NCI-H524 (cell line): ENCODE data around the gene ATRIP.
A peak's percentile ranks its signal among the peaks of the same experiment; 100 is the strongest.
"Not testable (repeated sequence)": the region's sequence is repeated elsewhere in the genome, so short reads cannot be mapped to it uniquely, and the experiment has no call there.

ENCODE experiments used
- DNase-seq, 2 experiments: peaks; one replicate each; lab custom pipeline; 2025; lab: John Stamatoyannopoulos, UW

ATRIP gene

DNA sequence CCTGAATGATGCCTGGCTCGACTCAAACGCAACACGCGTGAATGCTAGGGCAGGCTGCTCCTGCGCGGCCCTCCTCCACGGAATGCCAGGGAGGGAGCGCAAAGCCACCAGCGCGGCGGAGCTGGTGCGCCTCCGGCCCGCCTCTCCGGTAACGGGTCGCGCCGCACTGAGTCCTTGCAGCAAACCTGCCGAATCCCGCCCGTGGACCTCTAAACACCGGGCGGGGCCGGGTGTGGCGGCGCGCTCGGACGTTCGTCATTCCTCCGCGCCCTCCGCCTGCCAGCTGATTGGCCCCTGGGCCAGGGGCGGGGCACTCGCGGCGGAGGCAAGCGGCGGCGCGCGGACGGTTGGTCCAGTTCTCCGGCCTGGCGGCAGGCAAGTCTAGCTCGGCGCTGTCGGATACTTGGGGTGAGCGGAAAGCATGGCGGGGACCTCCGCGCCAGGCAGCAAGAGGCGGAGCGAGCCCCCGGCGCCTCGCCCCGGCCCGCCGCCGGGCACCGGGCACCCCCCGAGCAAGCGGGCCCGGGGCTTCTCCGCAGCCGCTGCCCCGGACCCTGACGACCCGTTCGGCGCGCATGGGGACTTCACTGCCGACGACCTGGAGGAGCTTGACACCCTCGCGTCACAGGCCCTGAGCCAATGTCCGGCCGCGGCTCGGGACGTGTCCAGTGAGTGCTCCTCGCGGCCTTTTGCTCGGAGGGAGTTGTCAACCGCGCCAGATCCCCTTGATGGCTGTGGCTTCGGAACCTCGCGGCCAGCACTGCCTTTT is at the start of gene ATRIP:
TSS of gene ATRIP (plus strand) at position 313 of the 769 bp plus-strand sequence. CDS start at position 422, 109 bp downstream.
- peak; percentile 52 to 75 for DNase-seq

- DNase-seq, result no peak
These were observed 48.5 kb upstream of the ATRIP start for GRCh38 chr3:48397767-48398681.

GRCh38 chr3:48398701-48399386 is 47.7 kb upstream of the ATRIP start:
- no peak for DNase-seq

GRCh38 chr3:48399387-48400172 is 47.0 kb upstream of the ATRIP start:
- peak in 1 of 2 experiments; percentile 41 for DNase-seq

DNA sequence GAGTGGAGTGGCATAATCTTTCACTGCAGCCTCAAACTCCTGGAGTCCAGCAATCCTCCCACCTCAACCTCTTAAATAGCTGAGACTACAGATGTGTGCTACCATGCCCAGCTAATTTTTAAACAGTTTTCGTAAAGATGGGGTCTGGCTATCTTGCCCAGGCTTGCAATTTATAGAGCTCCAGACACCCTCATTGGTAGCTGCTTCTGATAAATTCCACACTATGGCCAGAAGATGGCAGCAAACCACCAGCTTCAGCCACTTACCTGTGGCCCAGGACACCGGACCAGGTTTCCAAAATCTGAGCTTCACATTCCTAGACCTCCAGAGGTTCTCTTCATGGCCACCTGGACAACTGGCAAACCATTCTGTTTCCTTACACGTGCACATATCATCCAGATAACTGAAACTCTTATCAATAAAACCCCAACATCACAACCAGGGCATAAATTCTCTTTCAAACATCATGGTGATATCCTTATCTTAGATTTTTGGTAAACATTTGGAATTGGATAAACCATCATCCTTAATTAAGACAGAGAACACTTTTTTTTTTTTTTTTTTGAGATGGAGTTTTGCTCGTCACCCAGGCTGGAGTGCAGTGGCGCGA is 45.6 kb upstream of the ATRIP start:
- DNase-seq, result peak; percentile 41 to 56

- not testable (repeated sequence) for DNase-seq
These were observed 45.1 kb upstream of the ATRIP start for GRCh38 chr3:48401434-48401901.

- DNase-seq, result no peak
These were observed 44.2 kb upstream of the ATRIP start for GRCh38 chr3:48402281-48402732.

DNA sequence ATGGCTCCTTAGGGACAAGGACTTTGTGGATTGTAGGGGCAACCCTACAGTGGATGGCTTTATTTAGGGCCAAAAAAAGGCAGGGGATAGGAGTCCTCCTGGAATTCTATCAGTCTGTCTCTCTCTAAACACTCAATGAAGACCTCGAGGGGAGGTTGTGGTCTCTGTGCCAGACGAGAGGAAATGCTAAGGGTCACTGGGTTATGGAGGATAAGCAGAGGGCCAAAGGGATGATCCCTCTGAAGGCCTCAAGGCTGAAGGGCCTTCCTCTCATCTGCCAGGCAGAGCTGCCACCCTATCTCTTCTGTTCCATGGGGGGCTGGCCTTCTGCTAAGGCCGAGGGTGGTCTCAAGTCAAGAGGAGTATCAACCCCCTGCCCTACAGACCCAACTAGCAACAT is 43.6 kb upstream of the ATRIP start:
- no peak for DNase-seq

GRCh38 chr3:48403533-48404439 is 42.8 kb upstream of the ATRIP start:
- DNase-seq, result no peak

- DNase-seq, result no peak
These were observed 41.8 kb upstream of the ATRIP start for GRCh38 chr3:48404440-48405342.

DNA sequence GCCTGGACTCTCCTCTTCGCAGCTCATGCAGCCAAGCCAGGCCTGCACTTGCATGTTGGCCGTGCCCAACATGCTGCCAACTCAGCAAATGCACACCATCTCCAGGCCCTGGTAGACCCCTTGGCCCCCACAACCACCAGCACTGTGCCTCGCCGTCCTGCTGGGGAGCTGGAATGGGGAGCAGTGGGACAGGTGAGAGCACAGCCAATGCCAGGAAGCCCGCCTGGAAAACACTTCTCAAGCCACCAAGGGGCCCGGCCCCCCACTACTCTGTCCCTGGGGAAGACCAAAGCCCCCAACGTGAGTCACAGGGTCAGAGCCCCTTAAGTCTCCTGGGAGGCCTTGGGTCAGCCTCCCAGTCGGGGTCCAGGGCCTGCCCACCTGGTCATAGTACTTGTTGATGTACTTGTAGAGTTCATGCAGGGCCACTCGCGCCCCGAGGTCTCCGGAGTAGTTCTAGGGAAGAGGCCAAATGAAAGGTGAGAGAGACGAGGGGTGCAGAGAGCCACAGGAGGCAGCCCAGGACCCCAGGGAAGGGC is 41.1 kb upstream of the ATRIP start:
- DNase-seq, result no peak

DNA sequence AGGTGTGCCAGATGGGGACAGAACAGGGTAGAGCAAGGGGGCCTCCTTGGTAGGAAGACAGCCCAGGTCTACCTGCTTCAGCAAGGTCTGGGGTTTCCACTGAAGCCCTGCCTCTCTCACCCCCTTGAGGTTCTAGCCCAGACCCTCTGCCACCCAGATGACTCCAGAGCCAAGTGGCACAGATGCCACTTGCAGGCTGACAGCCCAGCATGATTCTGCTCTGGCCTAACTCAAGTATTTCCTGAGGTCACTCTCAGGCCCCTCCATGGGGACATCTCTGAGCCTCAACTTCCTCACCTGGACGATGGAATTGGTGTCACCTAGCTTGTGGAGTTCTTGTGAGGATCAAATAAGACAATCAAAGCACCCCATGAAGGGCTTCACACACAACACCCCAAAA is 40.6 kb upstream of the ATRIP start:
- DNase-seq, result no peak

DNA sequence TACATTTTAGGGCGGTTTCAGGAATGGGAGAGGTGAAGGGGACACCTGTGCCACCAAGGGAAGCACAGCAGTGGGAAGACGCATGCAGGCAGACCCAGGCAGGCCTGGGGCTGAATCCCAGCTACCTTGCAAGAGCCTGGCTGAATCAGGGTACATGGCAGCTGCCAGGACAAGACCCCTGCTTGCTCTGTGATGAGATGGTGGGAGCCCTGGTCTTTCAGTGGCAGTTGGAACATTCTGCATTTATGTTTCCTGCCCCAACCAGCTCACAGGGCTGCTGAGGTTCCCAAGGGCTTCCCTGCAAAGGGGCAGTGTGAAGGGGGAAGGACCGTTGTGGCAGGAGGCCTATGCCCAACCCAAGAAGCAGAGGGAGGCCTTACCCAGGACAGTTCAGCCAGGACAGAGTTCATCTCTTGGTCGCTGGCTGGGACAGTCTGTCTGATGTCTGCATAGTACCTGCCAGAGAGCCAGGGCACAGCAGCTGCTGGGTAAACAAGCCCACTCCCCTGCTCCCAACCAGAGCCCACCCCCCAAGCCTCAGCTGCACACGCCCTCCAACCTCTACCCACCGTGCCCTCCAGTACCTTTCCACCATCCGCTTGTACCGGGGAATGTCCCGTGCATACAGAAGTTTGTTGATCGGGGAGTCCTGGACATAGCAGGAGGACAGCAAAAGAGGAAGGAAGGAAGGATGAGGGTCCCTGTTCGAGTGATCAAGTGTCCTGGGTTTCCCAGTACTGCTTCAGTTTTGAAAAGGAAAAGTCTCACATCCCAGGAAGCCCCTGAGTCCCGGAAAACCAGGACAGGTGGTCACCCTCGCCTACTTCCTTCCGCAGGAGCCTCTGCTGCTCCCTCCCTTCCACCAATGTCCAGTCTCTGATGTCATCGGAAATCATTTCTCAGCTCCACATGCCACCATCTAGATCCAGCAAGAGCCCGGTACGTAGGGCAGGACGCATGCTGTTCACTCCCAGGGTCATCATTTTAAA is 39.8 kb upstream of the ATRIP start:
- no peak for DNase-seq

- DNase-seq, result no peak
These were observed 38.9 kb upstream of the ATRIP start for GRCh38 chr3:48407542-48408099.

GRCh38 chr3:48408823-48409281 is 37.7 kb upstream of the ATRIP start:
- no peak for DNase-seq

DNA sequence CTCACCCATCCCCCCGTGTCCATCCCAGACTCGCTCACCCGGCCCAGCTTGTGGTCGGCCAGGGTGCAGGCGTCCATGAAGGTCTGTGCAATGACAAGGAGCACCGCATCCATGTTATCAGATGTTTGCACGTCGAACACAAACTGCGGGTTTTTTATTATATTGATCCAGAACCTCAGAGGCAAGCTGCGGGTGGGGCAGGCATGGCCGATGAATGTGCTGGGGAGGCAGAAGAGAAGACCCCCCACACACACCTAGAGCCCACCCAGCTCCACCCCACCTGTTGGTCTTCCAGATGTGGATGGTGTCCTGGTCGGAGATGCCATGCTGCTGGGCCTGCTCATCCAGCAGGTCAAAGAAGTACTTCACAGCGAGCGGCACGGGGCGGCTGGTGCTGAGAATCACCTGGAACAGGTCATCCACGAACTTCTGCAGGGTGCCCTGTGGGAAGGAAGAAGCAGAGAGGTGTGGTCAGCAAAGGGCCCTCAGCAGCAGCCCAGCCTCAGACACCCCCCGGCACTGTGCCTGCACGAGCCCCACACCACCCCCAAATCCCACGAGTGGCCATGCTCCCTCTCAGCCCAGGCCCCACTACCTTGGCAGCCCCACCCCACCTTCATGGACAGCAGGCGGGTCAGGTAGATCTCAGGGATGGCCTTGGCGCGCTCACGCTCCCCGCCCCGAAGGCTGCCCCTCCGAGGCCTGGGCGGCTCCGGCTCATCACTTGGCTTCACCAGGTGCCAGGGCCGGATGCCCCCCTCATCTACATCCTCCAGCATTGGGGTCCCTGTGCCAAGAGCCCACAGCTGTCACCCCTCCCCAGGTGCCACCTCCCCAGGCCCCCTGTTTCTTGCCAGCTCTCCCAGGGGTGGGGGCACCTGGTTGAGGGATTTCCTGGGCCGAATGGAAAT is 37.0 kb upstream of the ATRIP start:
- no peak for DNase-seq
